HG02588 (cell line): ENCODE results near the gene AFMID.

Source experiments
- ATAC-seq: cut with Tn5 transposase; IDR thresholded peaks from one replicate; pipeline ENCODE4 v1.9.1; 2021; ENCODE audit warnings: mild to moderate bottlenecking, moderate library complexity; ENCODE audit not compliant: unreplicated experiment

Gene AFMID

DNA sequence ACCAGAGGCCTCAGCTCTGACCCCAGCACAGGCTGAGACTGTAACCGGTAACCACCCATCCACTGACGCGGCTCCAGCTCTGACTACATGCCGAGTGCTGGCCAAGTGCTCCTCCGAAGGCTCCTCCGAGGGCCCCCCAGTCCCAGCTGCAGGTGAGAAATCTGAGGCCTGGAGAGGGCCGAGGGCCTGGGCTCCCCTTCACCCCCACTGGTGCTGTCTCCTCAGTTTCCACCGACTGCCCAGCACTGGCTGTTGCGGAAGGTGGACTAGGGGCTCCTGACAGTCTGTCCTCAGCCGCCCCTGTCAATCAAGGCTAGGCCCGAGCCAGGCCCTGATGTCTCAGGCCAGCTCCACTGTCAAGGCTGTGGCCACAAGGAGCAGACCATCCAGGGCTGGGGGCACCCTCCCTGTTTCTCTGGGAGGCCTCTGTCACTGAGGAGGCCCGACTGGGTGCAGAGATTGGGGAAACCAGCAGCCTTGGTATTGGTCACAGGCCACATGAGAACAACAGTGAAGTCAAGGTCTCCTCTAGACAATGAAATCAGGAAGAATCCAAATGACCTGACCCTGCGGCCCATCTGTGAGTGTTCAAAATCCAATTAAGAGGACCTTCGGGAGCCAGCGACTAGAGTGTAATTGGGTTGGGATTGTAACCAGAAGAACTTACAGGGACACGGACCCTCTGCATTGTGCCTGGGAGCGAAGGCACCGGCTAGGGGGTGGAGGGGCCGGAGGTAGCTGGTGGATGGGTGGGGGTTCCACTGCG is 49.4 kb downstream of the AFMID start:
- no peak for ATAC-seq

DNA sequence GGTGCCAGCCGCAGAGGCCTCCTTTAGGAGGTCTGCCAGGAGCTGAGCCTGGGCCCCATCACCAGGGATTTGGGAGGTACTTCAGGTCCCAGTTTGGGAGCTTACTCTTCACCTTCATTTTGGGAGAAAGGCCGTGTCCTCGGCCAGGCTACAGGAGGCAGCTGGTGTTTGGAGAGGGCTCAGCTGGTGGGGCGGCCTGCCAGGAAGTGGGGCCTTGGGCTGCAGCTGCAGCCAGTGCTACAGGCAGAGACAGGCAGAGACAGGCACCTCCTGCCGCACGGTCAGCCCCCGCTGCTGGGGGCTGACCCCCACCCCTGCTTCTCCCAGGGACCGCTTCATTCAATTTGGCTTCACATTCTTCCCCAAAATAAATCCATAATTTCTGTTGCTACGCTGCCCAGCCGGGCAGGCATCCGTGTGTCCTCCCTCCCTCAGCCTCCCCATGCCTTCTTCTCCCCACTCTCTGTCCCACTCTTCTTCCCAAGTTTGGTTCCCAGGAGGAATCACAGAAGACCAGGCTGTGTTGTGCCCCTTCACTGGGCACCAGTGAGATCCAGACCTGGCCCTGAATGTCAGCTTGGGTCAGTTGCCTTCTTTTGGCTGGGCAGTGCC is 50.3 kb downstream of the AFMID start:
- ATAC-seq = no peak

DNA sequence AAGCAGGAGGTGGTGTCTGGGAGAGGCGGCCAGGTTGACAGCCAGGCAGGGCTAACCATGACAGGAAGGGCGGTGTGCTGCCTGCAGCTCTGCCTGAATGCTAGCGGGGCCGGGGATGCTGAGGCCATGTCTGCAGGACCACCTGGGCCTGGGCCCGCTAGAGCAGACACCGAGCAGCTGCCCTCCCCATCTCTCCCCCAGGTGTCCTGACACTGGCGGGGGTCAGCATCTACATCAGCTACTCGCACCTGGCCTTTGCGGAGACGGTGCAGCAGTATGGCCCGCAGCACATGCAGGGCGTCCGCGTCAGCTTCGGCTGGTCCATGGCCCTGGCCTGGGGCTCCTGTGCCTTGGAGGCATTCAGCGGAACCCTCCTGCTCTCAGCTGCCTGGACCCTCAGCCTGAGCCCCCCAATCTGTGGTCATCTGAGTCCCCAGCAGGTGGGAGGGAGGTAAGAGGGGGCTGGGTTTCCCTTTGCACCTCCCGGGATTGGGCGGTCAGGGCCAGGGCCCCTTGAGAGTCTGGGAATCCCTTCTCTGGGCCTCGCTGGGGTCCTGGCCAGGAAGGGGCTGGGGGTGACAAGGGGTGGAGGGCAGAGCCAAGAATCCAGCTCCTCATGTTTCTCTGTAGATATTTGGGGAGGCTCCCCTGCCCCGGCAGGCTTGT is 51.8 kb downstream of the AFMID start:
- no peak for ATAC-seq

DNA sequence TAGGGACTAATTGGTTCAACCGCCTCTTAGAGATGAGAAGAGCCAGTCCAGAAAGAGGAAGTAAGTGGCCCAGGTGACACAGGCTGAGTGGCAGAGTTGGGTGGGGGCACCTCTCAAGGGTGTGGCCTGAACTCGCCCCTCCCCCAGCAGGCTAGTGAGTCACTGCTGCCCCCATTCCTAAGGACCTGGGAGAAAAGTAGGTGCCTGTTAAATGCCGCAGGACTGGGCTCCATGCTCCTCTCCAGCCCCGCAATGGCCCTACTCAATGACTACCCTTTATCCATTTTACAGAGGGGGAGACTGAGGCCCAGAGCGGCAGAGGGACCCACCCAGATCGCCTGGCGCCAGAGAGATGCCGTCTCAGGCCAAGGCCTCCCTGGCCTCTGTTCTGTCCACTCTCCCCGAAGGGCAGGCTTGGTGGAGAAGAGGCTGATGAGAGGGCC is 52.3 kb downstream of the AFMID start:
- ATAC-seq = no peak

DNA sequence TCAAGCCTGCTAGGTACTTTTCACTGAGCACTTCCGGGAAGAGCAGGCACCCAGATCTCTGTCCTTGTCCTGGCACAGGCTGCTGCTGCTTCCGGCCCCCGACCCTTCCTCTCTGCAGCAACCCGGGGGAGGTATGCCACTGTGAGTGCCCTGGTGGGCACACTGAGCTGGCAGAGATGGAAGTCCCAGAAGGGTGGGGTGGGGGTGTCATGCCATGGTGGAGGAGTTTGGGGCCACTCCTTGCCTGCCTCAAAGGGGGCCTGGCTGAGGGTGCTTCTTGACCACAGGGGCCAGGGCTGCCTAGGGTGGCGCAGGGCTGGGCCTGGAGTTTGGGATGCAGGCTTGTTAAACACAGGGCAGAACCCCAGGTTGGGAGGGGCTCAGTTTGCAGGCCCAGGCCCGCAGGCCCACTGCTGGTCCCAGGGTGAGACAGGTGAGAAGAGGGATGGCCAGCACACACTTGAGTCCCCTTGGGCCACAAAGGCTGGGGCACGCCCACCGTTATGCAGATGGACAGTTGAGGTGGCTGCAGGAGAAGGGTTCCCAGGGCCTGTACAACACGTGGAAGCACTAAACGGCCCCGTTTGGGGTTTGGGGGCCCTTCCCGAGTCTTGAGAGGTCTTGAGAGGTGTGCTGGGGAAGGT is 53.0 kb downstream of the AFMID start:
- ATAC-seq = no peak

DNA sequence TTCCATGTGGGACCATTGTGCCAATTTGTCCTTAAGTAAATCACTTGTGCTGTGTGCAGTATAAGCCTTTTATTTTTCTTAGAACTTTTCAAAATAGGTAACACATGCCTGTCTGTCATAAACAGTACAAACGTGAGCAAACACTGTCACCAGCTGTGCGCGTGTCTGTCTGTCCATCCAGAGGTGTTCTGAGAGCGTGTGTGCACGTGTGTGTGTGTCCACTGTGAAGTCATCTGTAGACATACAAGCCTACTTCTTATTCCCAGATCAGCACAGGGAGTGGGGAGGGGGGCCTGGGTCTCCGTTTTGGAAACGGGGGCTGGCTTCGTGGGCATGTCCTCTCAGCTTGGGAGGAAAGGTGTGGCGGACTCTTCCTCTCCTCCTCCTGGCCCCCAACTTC is 53.7 kb downstream of the AFMID start:
- ATAC-seq = no peak

DNA sequence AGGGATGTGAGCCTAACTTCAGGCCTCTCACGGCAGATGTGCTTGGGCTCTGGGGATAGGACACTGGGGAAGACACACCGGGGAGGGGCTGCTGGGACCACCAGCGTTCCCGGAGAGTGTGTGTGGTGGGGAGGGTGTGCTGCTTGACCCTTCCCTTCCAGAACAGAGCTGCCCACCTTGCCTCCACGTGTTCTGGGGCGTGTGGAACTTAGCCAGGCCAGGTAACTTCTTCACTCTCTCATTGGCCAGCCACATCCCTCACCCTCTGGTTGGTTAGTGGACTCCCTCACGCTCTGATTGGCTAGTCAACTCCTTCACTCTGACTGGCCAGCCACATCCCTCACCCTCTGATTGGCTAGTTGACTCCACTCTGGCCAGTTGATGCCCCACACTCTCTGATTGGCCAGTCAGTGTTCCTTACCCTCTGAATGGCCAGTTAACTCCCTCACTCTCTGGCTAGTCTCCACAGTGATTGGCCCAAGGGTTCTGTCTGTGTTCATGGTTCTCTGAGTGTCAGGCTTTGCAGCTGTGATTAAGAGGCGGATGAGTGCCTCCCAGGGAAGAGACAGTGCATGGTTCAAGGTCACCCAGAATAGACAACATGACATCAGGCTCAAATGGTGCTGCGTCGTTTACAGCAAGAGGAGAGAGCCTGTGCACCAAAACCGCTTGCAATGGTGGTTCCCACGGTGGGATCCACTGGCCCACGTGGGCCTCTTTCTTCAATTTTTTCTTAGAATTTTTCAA is 54.3 kb downstream of the AFMID start:
- ATAC-seq = no peak

DNA sequence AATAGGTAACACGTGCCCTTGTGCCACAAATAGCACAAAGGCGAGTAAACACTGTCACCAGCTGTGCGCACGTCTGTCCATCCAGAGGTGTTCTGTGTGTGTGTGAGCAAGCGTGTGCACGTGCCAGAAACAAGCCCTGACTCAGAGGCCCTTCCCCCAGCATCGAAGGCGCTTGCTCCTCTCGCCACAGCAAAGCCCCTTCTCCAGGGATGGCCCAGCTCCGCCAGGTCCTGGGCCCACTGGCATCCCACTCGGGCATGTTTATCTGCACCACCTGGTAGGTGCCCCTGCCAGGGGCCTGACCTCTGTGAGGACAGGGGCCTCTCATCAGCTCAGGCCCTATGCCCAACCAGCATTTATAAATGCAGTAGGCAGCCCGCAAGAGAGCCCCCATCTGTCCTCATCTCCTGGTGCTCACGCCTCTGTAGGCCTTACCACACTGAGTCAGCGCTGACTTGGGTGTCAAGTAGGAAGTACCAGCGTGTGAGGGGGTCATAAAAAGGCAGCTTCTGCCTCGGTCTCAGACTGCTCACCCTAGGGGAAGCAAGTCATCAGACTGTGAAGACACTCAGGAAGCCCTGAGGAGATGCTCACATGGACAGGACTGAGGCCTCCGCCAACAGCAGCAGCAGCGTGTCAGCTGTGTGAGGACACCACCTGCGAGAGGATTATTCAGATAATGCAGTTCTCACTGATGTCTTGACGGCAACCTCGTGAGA is 55.0 kb downstream of the AFMID start:
- ATAC-seq = no peak

DNA sequence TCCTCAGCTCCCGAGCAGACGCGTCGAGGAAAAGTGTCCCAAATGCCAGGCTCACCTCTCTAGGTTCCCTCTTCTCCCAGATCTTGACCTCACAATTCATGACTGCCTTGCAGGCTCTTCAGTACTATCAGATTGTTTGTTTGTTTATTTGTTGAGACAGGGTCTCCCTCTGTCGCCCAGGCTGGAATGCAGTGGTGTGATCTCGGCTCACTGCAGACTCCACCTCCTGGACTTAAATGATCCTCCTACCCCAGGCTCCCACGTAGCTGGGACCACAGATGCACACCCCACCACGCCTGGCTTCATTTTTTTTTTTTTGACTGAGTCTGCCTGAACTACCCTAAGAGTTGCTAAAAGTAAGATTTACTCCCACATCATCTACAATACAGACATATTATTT is 60.1 kb downstream of the AFMID start:
- ATAC-seq = no peak

DNA sequence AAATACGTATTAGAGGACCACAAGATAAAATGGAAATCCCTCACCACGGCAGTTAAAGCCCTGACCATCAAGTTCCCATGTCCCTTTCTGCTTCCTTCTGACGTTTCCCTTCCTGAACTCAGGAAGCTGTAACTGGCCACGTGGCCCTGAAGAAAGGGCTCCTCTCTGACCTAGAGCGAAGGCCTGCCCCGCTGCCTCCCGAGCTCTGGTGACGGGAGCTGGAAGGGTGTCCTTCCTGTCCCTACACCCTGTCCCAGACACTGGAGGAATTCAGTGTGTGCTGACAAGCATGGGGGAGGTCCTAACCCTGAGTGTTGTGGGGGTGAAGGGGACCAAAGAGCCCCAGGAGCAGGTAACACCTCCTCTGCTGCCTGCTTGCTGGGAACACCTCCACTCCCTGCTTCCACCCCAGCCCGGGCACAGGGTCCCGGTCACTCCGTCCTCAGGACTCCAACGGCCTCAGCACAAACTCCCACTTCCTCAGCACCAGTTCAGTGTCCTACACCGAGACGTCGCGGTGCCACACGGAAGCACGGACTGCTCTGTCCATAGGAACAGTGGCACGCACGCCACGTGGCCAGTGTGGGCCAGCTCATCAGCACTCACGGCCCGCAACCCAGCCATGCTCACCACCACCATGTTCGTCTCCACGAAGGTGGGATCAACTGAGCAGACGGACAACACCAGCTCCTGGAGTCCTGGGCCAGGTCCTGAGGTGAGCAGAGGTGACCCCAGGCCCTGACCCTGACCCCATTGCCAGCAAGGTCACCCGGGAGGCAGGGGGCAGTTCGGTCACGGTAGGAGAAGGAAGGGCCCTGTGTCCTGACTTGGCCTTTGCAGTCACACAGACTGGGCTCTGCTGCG is 61.1 kb downstream of the AFMID start:
- no peak for ATAC-seq

DNA sequence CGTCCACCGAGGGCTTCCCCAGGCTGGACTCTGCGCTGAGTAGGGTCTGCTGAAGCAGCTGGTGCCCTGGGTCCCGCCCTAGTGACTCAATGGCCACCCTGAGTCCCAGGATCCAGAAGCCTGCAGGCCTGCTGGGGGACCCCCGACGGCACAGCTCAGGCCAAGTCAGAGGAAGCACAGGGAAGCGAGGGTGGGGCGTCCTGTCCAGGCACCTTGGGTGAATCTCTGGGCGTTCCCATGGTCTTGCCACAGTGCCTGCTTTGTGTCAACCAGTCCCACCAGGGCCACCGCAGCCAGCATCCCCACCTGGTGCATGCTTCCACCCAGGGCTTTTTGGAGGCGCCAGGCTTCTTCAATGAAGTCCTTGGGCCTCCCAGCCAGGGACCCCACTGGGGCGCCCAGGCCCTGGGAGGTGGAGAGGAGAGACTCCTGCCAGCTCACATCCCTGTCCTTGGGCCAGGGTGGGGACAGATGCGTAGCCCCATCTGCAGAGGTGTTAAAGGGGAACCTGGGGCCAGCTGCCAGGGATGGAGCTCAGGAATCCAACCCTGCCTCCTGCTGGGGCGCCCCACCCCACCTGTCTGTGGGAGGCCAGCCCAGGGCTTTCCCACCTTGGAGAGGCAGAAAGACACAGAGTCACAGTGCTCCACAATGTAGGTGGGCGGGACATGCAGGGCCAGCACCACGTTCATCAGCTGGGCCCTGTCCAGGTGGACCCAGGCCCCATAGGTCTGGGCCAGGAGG is 62.1 kb downstream of the AFMID start:
- no peak for ATAC-seq

DNA sequence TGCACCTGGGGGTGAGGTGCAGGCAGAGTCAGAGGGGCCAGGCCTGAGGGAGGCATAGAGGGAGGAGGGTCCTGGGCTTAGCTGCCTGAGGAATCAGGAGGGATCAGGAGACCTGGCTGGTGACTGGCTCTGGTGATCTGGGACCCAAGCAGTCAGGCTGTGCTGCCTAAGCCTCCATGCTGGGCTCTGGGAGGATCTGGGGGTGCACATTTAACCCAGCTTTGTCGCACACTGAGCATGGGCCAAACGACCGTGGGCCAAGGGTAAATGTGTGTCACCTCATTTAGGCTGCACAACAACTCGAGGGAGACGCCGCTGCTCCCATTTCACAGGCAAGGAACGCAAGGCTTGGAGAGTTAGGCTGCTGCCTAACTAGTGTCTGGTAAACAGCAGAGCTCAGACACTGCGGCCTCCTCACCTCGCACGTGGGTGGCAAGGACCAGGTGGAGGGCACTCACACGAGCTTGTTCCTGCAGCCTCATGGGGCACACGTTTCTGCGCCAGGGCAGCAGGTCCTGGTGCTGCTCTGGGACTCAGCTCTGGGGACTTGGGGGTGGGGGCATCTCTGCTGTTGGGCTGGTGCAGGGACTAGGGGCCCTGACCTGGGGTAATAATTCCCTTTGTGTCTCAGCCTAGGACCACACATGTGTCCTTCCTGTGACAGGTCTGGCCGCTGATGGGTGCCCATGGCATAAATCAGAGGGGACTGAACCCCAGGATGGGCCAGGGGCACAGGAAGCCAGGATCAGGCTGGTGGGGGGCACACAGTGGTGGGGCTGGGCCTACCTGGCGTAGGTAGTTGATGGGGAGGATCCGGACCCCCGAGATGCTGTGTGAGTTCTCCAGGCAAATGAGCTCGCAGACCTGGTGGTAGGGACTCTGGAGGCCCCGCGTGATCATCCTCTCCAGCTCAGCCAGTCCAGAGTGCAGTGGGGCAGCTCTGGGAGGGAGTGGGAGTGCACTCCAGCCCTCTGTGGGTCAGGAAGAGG is 63.0 kb downstream of the AFMID start:
- ATAC-seq = no peak

DNA sequence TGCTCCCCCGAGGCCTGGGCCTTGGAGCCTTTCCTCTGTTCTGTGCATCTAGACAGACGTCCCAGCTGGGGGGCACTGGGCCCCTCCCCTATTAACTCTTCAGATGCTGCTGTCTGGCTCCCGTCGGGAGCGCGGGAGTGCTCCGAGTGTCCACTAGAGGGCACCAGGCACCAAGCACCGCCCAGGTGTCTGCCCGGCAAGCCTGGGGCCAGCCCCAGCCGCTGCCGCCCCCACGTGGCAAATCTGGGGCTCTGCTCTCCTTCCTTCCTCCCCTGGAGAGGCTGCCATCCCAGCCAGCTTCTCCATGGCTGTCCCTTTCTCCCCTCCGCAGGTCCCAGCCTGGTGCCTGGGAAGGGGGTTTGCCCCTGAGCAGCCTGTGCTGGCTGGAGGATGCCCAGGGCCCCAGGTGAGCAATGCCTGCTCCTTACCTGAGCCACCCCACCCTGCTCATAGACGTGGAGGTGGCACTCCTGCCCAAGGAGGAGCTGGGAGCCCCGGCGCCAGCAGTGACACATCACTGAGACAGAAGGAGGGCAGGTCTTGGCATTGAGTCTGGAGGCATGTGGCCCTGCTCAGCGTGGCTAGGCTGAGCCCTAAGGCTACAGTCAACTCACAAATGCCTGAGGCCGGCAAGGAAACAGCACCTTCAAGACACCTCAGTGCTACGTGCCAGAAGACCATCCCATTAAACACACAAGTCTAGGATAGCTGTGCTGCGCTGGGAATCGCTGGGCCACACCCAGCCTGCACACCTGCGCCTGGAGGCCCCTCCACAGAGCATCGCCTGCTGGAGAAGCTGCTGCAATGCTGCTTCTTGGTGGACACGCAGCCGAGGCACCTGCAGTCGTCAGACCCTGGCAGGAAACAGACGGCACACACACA is 64.0 kb downstream of the AFMID start:
- peak; percentile 49 for ATAC-seq

DNA sequence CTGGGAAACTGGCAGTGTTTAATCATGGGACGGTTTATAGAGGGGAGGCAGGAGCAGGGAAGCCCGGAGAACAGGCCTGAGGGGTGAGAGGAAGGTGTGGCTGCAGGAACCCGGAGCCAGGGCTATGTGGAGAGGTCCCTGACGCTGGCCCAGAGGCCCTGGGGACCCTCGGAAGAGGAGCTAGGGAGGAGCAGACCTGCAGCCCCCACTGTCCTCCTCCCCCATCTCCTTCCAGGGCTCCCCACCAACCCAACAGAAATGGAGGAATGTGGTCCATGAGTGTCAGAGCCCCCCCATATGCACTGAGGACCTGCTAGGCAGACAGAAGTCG is 64.6 kb downstream of the AFMID start:
- no peak for ATAC-seq

DNA sequence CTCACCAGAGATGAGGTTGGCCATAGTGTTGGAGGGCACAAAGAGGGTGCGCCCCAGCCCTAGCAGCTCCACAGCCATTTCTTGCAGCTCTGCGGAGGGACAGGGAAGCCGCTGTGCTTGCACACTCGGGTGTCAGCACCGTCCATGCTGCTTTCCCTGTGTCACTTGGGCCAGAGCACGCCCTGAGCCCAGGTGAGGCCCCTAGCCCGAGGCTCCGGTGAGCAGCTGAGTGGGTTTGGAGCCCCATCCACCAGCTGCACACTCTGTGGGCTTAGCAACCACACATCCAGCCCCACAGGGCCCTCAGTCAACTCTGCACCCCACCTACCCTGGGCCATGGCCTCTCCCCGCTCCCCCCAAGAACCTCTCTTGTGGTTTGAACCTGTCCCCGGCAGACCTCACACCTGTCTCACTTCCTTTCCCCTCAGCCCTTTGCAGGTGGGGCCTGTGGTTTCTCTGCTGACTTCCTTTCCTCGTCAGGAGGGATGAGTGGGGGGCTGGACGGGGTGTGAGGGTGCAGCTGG is 65.0 kb downstream of the AFMID start:
- ATAC-seq = no peak
